Amniotic epithelial cell (primary cell): ENCODE data around the gene AVL9.
A peak's percentile ranks its signal among the peaks of the same experiment; 100 is the strongest.
"Not testable (repeated sequence)": the region's sequence is repeated elsewhere in the genome, so short reads cannot be mapped to it uniquely, and the experiment has no call there.

ENCODE experiments used
- DNase-seq: peaks from one replicate; pipeline ENCODE4 v3.0.0-alpha.2; 2010; ENCODE audit warnings: low read depth

The AVL9 gene

DNA sequence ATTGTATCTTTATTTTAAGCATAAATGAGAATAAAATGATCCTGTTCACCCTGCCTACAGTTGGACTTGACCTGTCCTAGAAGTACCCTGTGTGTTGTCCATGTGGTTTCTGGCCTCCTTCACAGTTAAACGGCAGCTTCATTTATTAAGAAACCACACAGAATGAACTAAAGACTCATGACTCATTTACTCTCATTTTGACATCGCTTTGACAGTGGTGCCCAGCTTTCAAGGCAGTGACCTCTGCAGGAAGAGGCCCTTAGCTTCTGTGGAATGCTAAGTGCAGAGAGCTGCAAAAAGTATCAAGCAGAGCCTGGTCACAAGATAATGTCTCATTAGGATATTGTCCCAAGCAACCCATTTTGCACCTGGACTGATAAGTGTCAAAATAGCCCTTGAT is 93.4 kb downstream of the AVL9 start:
- DNase-seq = peak; percentile 90

DNA sequence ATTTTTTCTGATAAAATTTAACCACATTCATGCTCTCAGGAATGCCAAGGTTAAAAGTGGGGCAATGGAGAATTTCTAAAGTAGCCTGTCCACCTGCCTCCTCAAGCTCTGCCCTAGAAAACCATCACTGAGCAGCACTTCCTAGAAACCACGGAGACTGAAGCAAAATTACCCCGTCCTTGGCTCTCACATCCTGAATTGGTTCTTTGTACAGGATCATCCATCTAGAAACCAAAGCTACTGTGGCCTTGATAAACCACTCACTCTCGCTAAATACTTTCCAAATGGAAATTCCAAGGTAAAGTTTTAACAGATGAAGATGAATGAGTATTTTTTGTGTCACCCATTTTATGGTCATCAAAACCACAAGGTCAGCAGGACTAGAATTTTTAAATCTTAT is 96.6 kb downstream of the AVL9 start:
- peak; percentile 34 for DNase-seq

DNA sequence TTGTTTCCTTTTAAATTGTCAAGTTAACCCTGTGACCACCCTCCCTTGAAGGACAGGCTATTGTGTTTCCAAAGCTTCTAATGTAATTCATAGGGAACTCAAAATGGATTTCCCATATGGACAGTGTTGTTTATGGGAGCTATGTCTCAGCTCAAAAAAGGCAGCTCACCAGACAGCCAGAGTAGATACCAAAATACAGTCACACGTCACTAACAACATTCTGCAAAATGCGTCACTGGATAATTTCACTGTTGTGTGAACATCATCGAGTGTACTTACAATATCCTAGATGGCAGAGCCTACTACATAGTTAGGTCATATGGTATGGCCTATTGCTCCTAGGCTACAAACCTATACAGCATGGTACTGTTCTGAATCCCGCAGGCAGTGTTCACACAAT is 97.4 kb downstream of the AVL9 start:
- no peak for DNase-seq

DNA sequence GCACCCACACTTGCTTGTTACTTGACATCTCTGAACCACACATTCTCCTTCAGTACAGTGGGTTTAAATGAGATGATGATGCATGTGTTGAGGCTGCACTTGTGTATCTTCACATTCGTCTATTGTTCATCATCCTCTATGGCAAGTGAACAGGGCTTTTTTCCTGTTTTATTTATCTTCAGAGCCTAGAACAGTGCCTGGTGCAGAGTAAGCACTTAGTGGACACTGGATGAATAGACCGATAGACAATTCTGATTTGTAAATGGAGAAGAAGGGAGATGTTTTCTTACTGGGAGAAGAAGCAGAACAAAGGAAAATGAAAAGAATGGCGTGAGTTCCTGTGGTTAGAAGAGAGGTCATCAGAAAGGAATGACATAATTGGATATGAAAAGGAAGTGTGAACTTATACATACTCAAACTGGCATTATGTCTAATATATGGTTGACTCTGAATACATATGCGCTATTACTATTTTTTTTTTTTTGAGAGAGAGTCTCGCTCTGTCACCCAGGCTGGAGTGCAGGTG is 99.7 kb downstream of the AVL9 start:
- no peak for DNase-seq

DNA sequence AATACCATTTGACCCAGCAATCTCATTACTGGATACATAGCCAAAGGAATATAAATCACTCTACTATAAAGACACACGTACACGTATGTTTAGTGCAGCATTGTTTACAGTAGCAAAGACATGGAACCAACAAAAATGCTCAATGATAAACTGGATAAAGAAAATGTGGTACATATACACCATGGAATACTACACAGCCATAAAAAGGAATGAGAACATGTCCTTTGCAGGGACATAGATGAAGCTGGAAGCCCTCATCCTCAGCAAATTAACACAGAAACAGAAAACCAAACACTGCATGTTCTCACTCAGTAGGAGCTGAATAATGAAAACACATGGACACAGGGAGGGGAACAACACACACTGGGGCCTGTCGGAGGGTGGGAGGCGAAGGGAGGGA is 105.9 kb downstream of the AVL9 start:
- not testable (repeated sequence) for DNase-seq

DNA sequence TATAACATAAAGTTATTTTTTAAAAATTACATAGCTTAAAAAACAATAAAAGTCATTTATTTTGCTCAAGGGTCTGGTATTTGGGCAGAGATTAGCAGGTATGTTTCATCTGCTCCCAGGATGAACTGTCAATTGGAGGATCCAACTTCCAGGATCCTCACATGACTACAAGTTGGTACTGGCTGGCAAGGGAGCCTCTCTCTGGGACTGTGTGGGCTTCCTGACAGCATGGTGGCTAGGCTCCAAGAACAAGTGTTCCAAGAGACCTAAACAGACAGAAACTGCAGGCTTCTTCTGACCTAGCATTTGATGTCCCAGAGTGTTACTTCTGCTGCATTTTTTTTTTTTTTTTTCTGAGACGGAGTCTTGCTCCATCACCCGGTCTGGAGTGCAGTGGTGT is 107.2 kb downstream of the AVL9 start:
- DNase-seq = no peak

DNA sequence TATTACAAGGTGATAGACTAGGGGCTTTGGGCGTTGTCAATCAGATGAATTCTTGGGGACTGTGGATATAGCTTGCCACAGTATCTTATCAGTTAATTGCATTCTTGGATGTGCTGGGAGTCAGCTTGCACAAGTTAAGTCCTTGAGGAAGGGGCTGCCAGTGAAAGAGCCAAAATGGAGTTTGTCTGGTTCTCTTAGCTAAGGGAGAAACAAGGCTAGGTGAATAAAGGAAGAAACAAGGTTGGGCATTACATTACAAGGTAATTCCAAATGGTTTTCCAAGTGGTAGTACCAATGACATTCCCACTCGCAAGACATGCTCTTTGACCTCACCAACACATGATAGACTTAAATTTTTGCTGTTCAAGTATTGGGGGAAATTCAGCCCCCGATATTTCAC is 108.2 kb downstream of the AVL9 start:
- not testable (repeated sequence) for DNase-seq

DNA sequence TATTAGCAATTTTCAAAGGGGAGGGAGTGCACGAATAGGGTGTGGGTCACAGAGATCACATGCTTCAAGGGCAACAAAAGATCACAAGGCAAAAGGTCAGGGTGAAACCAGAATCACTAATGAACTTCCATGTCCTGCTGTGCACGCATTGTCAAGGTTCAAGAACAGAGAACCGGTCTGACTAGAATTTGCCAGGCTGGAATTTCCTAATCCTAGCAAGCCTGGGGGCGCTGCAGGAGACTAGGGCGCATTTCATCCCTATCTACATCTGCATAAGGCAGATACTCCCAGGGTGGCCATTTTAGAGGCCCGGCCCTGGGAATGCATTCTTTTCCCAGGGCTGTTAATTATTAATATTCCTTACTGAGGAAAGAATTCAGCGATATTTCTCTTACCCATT is 108.8 kb downstream of the AVL9 start:
- not testable (repeated sequence) for DNase-seq

DNA sequence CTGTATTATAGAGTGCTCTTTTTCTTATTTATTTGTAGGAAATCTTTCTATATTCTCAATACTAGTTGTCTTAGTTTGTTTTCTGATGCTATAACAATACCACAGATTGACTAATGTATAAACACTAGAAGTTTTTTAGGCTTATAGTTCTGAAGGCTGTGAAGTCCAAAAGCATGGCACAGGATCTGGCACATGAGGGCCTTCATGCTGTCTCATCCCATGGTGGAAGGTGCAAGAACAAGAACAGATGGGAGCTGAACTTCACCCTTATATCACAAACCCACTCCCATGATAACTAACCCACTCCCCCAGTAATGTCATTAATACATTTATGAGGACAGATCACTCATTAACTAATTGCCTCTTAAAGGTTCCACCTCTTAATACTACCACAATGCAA is 109.7 kb downstream of the AVL9 start:
- DNase-seq = no peak

DNA sequence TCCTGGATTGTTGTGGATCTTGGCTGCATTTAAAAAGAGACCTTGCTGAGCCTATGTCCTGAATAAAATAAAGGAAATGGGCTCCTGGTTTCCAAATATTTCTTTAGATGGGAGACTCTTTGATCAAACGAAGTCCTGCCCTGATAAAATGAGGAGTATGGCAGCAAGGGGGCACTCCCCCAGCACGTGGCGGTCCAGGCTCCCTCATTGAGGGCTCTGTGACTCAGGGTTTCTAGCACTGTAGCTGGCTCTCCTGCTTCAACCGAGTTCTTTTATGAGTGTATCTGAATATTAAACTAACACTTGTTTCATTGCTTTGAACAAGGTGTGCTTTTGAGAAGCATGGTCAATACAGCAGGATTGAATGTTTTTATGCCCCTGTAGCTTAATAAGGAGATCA is 114.2 kb downstream of the AVL9 start:
- no peak for DNase-seq

DNA sequence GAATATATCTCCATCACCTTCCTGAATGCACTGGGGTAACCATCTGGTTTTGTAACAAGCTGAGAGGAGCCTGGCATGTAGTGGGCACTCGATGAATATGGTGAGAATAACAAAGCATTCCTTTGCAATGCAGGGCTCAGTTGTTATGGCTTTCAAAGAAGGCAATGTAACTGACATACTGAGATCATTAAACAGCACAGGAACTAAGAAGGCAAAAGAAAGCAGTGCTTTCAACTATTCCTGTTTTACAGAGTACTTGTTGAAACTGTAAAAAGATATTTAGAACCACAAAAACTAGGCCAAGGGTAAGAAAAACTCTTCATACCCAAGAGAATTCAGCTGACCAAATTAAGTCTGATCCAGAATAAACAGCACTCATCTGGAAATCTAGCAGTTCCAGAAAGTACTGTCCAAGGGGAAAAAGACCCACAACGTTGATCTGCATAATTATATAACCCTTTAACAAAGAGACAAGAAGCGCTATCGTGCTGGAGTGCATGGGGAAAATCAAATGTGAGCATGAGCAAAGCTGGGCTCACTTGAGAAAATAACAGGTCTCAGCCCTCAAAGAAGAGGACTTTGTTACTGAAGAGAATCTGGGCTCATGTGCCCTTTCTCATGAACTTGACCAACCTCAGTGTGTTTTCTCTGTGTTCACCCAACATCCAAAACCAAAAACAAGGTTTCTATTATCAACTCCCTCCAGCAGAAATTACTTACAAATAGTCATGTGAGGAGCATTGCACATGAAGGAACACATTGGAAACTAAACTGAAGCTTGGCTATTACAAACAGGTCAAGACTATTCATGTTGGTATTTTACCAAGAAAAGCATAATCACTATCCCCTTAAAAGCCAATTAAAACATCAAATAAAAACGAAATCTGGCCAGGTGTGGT is 116.2 kb downstream of the AVL9 start:
- no peak for DNase-seq

DNA sequence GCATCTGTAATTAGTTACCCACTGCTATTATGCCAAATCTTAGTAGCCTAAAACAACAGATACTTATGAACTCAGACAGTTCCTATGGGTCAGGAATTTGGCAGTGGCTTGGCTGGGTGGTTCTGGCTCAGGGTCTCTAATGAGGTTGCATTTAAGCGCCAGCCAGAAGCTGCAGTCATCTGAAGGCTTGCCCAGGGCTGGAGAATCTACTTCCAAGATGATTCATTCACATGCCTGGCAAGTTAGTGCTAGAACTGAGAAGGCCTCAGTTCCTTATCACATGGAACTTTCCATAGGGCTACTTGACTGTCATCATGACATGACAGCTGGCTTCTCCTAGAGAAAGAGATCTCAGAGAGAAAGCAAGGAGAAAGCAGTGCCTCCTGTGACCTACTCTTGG is 121.3 kb downstream of the AVL9 start:
- peak; percentile 71 for DNase-seq

DNA sequence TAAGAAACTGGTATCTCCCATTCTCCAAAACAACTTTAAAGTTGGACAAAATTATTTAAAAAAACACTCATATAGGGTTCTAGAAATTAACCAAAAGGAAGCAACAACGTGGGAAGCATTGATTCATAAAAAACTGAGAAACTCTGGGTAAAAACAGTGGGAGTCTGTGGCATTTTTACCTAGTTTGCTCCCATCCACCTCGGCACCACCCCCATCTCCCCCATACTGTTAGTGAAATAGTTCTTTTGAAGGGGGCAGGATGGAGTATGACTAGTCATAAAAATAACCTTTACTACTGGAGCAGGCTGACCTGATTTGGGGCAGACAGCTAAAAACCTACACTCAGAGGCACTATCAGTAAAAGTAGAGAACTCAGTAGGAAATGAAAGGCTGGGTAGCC is 123.2 kb downstream of the AVL9 start:
- no peak for DNase-seq

DNA sequence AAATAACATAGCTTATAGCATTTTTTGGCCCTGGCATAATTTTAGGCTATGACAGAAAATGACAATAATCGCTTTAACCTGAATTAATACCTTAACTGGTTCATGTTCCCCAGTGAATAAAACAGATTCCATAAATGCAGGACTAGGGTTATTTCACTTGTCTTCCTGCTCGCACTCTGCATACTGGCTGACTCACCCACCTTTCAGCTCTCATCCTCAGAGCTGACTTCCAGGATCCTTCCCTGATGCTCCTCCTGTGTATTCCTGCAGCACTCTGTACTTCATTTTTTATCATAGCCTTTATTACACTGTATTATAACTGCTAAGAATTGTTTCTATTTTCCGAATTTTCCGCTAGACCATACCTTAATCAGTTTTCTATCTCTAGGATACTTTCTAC is 123.7 kb downstream of the AVL9 start:
- DNase-seq = no peak

DNA sequence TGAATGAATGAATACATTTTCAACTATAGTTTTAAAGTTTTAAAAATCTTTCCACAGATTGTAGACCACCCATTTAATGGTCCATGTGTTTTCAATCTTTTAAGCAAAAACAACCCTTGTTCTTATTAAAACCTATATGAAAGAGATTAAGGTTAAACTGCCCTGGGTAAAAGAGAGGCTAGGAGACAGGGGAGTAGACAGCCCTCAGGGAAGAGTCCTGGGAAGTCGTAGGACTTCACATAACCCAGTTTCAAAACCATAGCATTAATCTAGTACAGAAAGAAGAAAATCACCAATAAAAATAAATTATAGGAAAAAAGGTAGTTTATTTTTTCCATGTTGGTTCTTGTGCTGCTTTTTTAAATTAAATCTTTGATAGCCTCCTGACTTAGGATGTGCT is 124.1 kb downstream of the AVL9 start:
- not testable (repeated sequence) for DNase-seq

DNA sequence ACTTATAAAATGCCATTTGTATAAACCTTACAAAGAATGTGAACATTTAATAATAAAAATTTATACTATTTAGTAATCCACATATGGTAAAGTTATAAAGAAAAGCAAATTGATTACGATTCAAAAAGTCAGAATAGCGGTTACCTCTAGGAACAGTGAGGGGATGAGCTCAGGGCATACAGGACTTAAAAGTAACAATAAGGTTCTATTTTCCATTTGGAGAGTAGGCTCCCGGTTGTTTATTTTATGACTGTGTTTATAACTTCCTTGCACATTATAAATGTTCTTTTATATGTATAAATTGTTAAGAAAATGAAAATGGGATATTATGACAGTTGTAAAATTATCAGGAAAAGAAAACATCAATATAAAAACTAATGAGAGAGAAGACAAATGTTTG is 135.7 kb downstream of the AVL9 start:
- no peak for DNase-seq

DNA sequence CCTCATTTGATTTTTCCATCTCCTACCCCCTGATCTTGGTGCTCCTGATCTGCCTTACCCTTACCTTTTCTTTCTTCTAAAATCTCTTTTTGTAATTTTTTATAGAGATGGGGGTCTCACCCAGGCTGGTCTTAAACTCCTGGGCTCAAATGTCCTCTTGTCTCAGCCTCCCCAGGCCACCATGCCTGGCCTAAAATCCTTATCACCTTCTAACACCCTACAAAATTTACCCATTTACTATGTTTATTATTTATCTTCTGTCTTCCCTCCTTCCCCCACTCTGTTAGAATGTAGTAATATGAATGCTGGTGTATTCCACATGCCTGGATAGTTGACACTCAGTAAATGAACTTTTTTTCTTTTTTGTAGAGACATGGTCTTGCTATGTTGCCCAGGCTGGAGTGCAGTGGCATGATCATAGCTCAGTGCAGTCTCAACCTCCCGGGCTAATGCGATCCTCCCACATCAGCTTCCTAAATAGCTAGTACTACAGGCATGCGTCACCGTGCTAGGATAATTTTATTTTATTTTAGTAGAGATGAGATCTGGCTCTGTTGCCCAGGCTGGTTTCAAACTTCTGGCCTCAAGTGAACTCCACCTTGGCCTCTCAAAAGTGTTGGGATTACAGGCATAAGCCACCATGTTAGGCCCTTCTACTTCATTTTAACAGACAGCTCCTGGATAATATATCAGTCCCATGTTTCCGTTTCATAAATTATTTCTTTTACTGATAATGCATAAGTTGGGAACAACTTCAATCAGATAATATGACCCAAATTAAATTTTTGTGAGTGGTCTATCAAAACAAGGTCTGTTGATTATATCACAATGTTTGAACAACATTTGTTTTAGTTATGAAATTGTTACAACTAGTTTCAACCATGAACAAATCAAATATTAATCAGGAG is 136.6 kb downstream of the AVL9 start:
- not testable (repeated sequence) for DNase-seq

DNA sequence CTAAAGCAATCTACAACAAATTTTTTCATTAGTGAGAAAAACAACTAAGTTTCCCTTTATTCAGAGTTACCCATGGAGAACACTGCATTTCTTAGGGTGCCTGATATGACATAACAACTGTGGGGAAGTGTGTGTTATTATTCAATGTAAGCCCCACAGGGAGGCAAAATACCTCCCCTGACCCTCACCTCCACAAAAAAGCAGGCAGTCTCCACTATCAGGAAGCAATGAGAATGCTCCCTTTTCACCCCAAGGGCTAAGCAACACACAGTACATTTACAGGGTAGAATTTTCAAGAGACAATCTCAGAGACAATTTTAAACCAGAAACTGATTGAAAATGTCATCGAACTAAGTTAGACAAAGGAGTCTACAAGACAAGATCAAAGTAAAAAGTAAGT is 138.2 kb downstream of the AVL9 start:
- not testable (repeated sequence) for DNase-seq

DNA sequence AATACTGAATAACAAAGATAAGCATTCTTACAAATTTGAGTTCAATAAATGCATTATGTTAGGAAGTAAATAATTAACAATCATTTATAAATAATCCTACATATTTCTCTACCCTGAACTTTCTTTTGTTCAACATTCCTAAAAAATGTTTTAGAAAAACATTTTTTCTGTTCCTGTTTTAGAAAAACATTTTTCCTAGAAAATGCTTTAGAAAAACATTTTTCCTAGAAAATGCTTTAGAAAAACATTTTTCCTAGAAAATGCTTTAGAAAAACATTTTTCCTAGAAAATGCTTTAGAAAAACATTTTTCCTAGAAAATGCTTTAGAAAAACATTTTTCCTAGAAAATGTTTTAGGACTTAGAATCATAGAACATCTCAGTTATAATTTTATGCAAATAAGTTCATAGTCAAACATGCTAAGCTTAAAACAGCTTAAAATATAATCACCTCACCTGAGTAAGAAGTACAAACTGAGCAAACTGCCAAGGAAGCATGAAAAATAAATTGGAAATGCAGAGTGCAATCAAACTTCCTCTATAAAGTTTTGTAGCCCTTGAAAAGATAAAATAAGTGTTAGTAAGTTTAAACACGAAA is 139.6 kb downstream of the AVL9 start:
- not testable (repeated sequence) for DNase-seq

DNA sequence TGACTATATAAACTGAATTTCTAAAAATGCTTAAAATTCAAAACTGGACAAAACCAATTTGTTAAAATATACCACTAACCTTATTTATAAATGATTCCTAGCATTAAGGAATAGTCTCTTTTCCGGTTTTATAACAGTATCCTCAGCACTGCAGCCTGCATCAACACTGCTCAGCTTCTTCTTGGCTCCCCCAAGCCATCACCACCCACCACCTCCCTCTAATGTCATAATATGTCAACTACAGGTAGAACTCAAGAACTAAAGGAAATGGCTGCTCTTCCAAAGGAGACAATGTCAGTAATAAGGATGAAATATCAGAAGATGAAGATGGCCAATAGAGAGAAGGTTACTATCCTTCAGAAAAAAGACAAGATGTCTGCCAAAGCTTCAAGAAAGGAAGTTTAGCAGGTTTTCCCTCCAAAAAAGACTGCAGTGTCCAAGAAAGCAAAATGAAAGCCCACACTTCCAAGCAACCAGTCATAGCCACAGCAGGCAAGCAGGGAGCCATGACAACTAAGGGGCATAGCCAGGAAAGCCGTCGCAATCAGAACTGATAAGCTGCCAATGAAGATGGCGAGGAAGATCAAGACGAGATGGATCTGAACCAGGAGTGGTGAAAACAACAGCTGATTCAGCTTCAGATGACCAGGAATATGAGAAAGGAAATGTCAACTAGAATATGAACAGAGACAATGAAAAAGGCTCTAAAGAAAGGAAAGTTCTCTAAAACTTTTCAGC is 141.6 kb downstream of the AVL9 start:
- DNase-seq = not testable (repeated sequence)

DNA sequence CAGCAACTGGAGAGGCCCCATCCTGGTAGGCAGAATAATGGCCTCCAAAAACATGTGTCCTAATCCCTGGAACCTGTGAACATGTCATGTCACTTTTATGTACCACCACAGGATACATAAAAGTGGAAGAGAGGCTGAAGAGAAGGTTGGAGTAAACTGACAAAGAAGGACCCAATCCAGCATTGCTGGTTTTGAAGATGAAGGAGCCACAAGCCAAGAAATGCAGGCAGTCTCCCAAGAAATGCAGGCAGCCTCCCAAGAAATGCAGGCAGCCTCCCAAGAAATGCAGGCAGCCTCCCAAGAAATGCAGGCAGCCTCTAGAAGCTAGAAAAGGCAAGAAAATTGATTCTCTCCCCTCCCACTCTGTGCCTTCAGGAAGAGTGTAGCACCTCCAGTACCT is 142.3 kb downstream of the AVL9 start:
- not testable (repeated sequence) for DNase-seq
